Gastrocnemius medialis (tissue), 4 donors: ENCODE data around the gene TMEM51. TPM values are rescaled to one million over a fixed set of nuclear protein-coding genes. Genes with fewer than 3 reads are reported as not detected.
A peak's percentile ranks its signal among the peaks of the same experiment; 100 is the strongest.

Experiments
- ATAC-seq, 2 donors: fragments of 150-250 bp; one replicate each; pipeline ENCODE4 v1.9.1; 2016
- DNase-seq, 2 donors: peaks; one replicate each; pipeline ENCODE4 v3.0.0-alpha.2; 2019
- H3K27ac ChIP-seq, 4 donors: fragments of 200-600 bp; sonication (generic); 1 replicate in 1 of 4; 2 replicates in 3 of 4; pipeline ENCODE4 v1.5.1; 2016 to 2018; ENCODE audit warnings: mild to moderate bottlenecking in 2 of 4, moderate library complexity in 1 of 4
- H3K27me3 ChIP-seq, 3 donors: fragments of 200-600 bp; sonication (generic) in 2 of 3; 1 replicate in 1 of 3; 2 replicates in 2 of 3; pipeline versions ENCODE4 v1.5.1 to v1.6.0; 2016 to 2019; ENCODE audit warnings: mild to moderate bottlenecking in 1 of 3, moderate library complexity in 1 of 3
- H3K36me3 ChIP-seq, 2 donors: fragments of 200-600 bp; sonication (generic) in 1 of 2; one replicate each; pipeline ENCODE4 v1.5.1; 2017 to 2018
- H3K4me1 ChIP-seq, 2 donors: fragments of 200-600 bp; sonication (generic) in 1 of 2; one replicate each; pipeline ENCODE4 v1.5.1; 2016 to 2017; ENCODE audit warnings: mild to moderate bottlenecking in 2 of 2
- H3K4me3 ChIP-seq, 4 donors: fragments of 200-600 bp; sonication (generic) in 3 of 4; 1 replicate in 1 of 4; 2 replicates in 3 of 4; pipeline ENCODE4 v1.5.1; 2016 to 2019; ENCODE audit warnings: mild to moderate bottlenecking in 2 of 4
- H3K9me3 ChIP-seq, 3 donors: fragments of 200-600 bp; sonication (generic) in 2 of 3; 1 replicate in 1 of 3; 2 replicates in 2 of 3; pipeline ENCODE4 v1.5.1; 2016 to 2019
- CTCF ChIP-seq, 5 experiments: fragments of 450-650 bp in 3 of 5; fragments of 200-600 bp in 2 of 5; sonication (generic) in 2 of 5; IDR thresholded peaks in 4 of 5; conservative IDR thresholded peaks in 1 of 5; 1 replicate in 4 of 5; 2 replicates in 1 of 5; pipeline ENCODE4 v1.5.1; 2016 to 2019; ENCODE audit warnings: antibody characterized with exemption in 5 of 5, mild to moderate bottlenecking in 3 of 5, moderate library complexity in 3 of 5
- POLR2A ChIP-seq, 2 donors: fragments of 450-650 bp; IDR thresholded peaks; one replicate each; pipeline ENCODE4 v1.6.1; 2017; ENCODE audit warnings: antibody characterized with exemption in 2 of 2, mild to moderate bottlenecking in 2 of 2, moderate library complexity in 2 of 2
- in situ Hi-C, 4 donors: fragments of 200-750 bp; cut with MboI; loops; one replicate each; pipeline versions ENCODE4 v1.15.0 to v1.8.0; 2017; ENCODE audit warnings: low sequenced_read_pairs in 4 of 4
- intact Hi-C: fragments of 100-400 bp; cut with DNase I; formaldehyde crosslinking; loops from one replicate; pipeline ENCODE4 v1.15.1; 2023; ENCODE audit warnings: low total_unique reads
- total RNA-seq, 4 donors: library from RNA; depleted of rRNA; stranded (reverse); fragments of >200 nt; gene quantifications; one replicate each; pipeline versions ENCODE4 v1.1.0 to v1.2.3, GENCODE V29; 2016

The TMEM51 gene
- total RNA-seq, 4 donors from 2014 or later, result 0.73 to 2.7 (median 1.8) TPM; not detected in 1

- Histone ChIP-seq H3K27ac (no peak overlapping the region), H3K36me3 (no peaks in the 10 kb centered on the region), H3K9me3 (no peaks in the 10 kb centered on the region), H3K4me3 (no peak overlapping the region), H3K4me1 (peaks cover 0 to 3% of the 10 kb centered on the region in 2 donors), H3K27me3 (no peaks in the 10 kb centered on the region)
- ATAC-seq, result peak; percentile 30 to 44
- TF ChIP-seq POLR2A (IDR thresholded peaks at IDR 0.05) (no peak), CTCF (IDR thresholded peaks at IDR 0.05 in 4 of 5, conservative IDR thresholded peaks at IDR 0.05 in 1 of 5) (no peak)
- peak; percentile 11 to 33 for DNase-seq
- in situ Hi-C loops, result no loop called here
- intact Hi-C loops, result no loop called here
Measured at GRCh38 chr1:15261155-15262002, 107.8 kb downstream of the TMEM51 start.

- TF ChIP-seq POLR2A (IDR thresholded peaks at IDR 0.05) (no peak), CTCF (IDR thresholded peaks at IDR 0.05 in 4 of 5, conservative IDR thresholded peaks at IDR 0.05 in 1 of 5) (no peak)
- Histone ChIP-seq H3K27ac (no peak overlapping the region), H3K36me3 (no peaks in the 10 kb centered on the region), H3K9me3 (no peaks in the 10 kb centered on the region), H3K27me3 (no peaks in the 10 kb centered on the region), H3K4me3 (no peak overlapping the region), H3K4me1 (peaks cover 0 to 3% of the 10 kb centered on the region in 2 donors)
- intact Hi-C loops, result no loop called here
- DNase-seq, result no peak
- ATAC-seq, result no peak
- in situ Hi-C loops, result no loop called here
Measured at GRCh38 chr1:15262003-15262377, 108.4 kb downstream of the TMEM51 start.

GRCh38 chr1:15262706-15263105 is 109.2 kb downstream of the TMEM51 start:
- ATAC-seq, result no peak
- DNase-seq, result no peak

GRCh38 chr1:15264769-15265168 is 111.2 kb downstream of the TMEM51 start:
- H3K27me3 ChIP-seq, result no peaks in the 10 kb centered on the region
- no peak overlapping the region for H3K4me3 ChIP-seq
- DNase-seq (no peak), ATAC-seq (no peak)
- no peak for TF ChIP-seq POLR2A (IDR thresholded peaks at IDR 0.05)
- TF ChIP-seq CTCF (IDR thresholded peaks at IDR 0.05 in 4 of 5, conservative IDR thresholded peaks at IDR 0.05 in 1 of 5), result no peak
- H3K4me1 ChIP-seq, result peaks cover 0 to 3% of the 10 kb centered on the region in 2 donors
- intact Hi-C loops, result no loop called here
- no peak overlapping the region for H3K27ac ChIP-seq
- in situ Hi-C loops, result no loop called here
- H3K36me3 ChIP-seq, result no peaks in the 10 kb centered on the region
- no peaks in the 10 kb centered on the region for H3K9me3 ChIP-seq

More at GRCh38 chr1:15262706-15263105, 109.2 kb downstream of the TMEM51 start:
- TF ChIP-seq CTCF (IDR thresholded peaks at IDR 0.05 in 4 of 5, conservative IDR thresholded peaks at IDR 0.05 in 1 of 5) (no peak), POLR2A (IDR thresholded peaks at IDR 0.05) (no peak)
- Histone ChIP-seq H3K9me3 (no peaks in the 10 kb centered on the region), H3K36me3 (no peaks in the 10 kb centered on the region), H3K27ac (no peak overlapping the region), H3K27me3 (no peaks in the 10 kb centered on the region), H3K4me1 (peaks cover 0 to 3% of the 10 kb centered on the region in 2 donors), H3K4me3 (no peak overlapping the region)
- in situ Hi-C loops, result no loop called here
- intact Hi-C loops, result no loop called here

Other genes with a start within 250 kb of the TMEM51 start
- gene FHAD1, start 93.5 kb downstream of the TMEM51 start, total RNA-seq, result not detected